Measurements from ENCODE around the gene DRC7. TPM values are rescaled to one million over a fixed set of nuclear protein-coding genes. Genes with fewer than 3 reads are reported as not detected.

Gene DRC7
- polyA plus RNA-seq, 1 of the 3 experiments (the other 2 are of a cell fraction), result 0.58 TPM

GRCh38 chr16:57739756-57740422, 45.3 kb downstream of the DRC7 start:
- TF ChIP-seq GATA2 (CRISPR knock-in tag; IDR thresholded peaks at IDR 0.05) (no peak), USF1 (IDR thresholded peaks at IDR 0.05; ENCODE audit: borderline replicate concordance, low read depth) (no peak), MAX (IDR thresholded peaks at IDR 0.05; ENCODE audit: low read depth) (no peak), SIN3A (IDR thresholded peaks at IDR 0.05; ENCODE audit: borderline replicate concordance, low read depth, low read length) (no peak), YY1 (IDR thresholded peaks at IDR 0.05; ENCODE audit: low read depth) (no peak), TEAD4 (IDR thresholded peaks at IDR 0.05; ENCODE audit: borderline replicate concordance, insufficient read depth) (no peak), ZBTB33 (IDR thresholded peaks at IDR 0.05; ENCODE audit: borderline replicate concordance, low read depth) (no peak), NFIC (IDR thresholded peaks at IDR 0.05; ENCODE audit: borderline replicate concordance) (no peak), EP300 (IDR thresholded peaks at IDR 0.05; ENCODE audit: borderline replicate concordance in 1 of 2, low read depth in 1 of 2, low read length in 1 of 2) (no peak), CHD2 (IDR thresholded peaks at IDR 0.05; ENCODE audit: low read length, partially characterized antibody) (no peak), MXI1 (IDR thresholded peaks at IDR 0.05; ENCODE audit: low read depth, low read length) (no peak), REST (IDR thresholded peaks at IDR 0.05; ENCODE audit: low read depth, low read length) (no peak), RAD21 (IDR thresholded peaks at IDR 0.05; ENCODE audit: low read length) (no peak)
- 93% methylated on average over 10 of the region's 18 CpGs for WGBS (ENCODE audit: low lambda C conversion rate)
- no peak overlapping the region for H3K4me3 ChIP-seq (ENCODE audit: low read depth in 2 of 2, low read length in 1 of 2)
- peaks cover 9 to 15% of the 10 kb centered on the region in 2 experiments; a peak in 2 of 4 replicates for H3K4me1 ChIP-seq (ENCODE audit: control insufficient read depth in 1 of 2, insufficient read depth in 2 of 2, low read depth in 1 of 2, low read length in 1 of 2)
- CTCF ChIA-PET, result interaction anchor here (2.0 to 3.6 kb wide), 2 partner anchors 18 to 91 kb away, joined by 6 to 19 read pairs; no protein-coding TSS in a partner anchor
- no peak overlapping the region for H3K9ac ChIP-seq
- no peaks in the 10 kb centered on the region for H3F3A ChIP-seq (replicated peaks; ENCODE audit: insufficient read depth)
- H3K4me2 ChIP-seq, result no peak overlapping the region
- H4K20me1 ChIP-seq (ENCODE audit: insufficient read depth), result no peaks in the 10 kb centered on the region
- POLR2A ChIA-PET, result no interaction called here
- H3K27me3 ChIP-seq (ENCODE audit: insufficient read depth), result no peaks in the 10 kb centered on the region
- no peaks in the 10 kb centered on the region for H3K9me2 ChIP-seq
- no peak overlapping the region for H2AFZ ChIP-seq (ENCODE audit: low read depth)
- peaks cover 15% of the 10 kb centered on the region; the same call in 1 of the 2 replicates for H3K79me2 ChIP-seq (ENCODE audit: insufficient read depth)
- DNase-seq, result no peak
- no peak overlapping the region for H3K27ac ChIP-seq (ENCODE audit: low read depth in 2 of 2, low read length in 1 of 2)
- peaks cover 0 to 15% of the 10 kb centered on the region in 2 experiments for H3K36me3 ChIP-seq (replicated peaks in 1 of 2; ENCODE audit: control insufficient read depth in 1 of 2, insufficient read depth in 2 of 2, low read length in 1 of 2)
- no peaks in the 10 kb centered on the region for H3K9me3 ChIP-seq
